Renal cortex interstitium (tissue), 11 donors: ENCODE measurements around the gene AKNAD1. TPM values are rescaled to one million over a fixed set of nuclear protein-coding genes. Genes with fewer than 3 reads are reported as not detected.
A peak's percentile ranks its signal among the peaks of the same experiment; 100 is the strongest.

Source experiments
- DNase-seq, 11 donors: peaks; one replicate each; pipeline ENCODE4 v3.0.0-alpha.2; 2013; ENCODE audit warnings: low read depth in 9 of 11, low spot score in 4 of 11; ENCODE audit errors: extremely low read depth in 1 of 11
- polyA plus RNA-seq, 3 donors: library from polyadenylated mRNA; unstranded; fragments of 120-200 nt; gene quantifications; one replicate each; pipeline ENCODE4 v1.2.1, GENCODE V29; 2013; ENCODE audit not compliant: insufficient read length in 3 of 3

AKNAD1 gene
- polyA plus RNA-seq, 3 donors, result 0.23 TPM; not detected in 2

DNA sequence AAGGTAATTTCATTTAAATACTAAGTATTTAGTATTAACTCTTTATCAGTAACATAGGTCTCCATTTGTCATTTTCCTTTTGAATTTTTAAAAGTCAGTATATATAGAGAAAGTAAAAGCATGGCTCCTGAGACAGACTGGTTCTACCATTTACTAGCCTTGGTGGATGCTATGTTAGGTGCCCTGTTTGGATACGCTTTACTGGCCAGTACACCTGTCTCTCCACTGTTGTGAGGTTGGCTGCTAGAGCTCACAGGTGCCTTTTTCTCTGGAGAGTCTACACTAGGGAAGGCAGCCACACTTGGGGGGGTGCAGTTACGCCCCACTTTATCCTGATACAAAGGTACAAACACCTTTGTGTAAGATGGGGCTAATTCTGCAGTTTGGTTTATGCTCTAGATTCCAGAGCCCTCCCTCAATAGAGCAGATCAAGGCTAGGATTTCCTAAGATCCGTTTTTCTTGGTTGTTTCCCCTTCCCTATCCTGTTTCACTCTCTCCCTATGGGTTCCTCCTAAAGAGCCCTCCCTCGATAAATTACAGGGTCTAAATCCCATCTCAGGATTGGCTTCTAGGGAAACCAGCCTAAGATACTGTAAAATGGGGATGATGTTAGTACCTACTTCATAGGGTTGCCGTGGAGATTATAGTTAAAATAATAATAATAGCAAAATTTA lies 14.3 kb upstream of the AKNAD1 start:
- DNase-seq, result no peak

DNA sequence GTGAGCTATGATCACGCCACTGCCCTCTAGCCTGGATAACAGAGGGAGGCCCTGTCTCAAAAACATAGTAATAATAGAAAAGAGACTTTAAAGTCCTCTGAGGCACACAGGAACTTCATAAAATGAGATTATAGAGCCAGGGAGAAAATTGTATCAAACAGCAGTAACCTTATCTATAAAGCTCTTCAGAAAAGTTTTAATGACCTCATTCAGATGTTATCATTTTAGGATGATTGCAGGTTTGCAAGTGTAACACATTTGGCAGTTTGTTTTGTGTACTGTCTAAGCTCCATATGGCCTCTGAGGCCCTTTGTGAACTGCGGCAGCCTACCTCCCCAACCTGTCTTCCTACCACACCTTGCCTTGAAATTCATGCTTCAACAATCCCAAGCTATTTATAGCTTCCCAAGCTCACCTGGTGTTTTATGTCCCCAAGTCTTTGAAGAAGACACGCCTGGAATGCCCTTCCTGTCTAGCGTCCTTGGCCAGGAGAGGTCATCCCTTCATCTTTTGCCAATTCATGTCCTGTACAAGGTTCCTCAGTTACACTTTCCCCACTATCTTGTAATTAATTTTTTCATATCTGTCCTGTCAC lies 8.5 kb upstream of the AKNAD1 start:
- peak in 1 of 11 donors; percentile 8 for DNase-seq

DNA sequence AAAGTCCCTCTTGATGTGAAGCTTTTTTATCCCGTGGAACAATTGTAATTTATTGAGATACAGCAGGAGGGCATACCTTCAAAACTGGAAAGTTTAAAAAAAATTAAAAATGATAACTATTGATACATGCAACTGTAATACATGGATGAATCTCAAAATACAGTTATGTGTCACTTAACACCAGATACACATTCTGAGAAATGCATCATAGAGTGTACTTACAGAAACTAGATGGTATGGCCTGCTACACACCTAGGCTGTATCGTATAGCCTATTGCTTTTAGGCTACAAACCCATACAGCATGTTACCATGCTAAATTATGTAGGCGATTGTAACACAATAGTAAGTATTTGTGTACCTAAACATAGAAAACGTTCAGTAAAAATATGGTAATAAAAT lies 7.1 kb upstream of the AKNAD1 start:
- DNase-seq, result no peak

DNA sequence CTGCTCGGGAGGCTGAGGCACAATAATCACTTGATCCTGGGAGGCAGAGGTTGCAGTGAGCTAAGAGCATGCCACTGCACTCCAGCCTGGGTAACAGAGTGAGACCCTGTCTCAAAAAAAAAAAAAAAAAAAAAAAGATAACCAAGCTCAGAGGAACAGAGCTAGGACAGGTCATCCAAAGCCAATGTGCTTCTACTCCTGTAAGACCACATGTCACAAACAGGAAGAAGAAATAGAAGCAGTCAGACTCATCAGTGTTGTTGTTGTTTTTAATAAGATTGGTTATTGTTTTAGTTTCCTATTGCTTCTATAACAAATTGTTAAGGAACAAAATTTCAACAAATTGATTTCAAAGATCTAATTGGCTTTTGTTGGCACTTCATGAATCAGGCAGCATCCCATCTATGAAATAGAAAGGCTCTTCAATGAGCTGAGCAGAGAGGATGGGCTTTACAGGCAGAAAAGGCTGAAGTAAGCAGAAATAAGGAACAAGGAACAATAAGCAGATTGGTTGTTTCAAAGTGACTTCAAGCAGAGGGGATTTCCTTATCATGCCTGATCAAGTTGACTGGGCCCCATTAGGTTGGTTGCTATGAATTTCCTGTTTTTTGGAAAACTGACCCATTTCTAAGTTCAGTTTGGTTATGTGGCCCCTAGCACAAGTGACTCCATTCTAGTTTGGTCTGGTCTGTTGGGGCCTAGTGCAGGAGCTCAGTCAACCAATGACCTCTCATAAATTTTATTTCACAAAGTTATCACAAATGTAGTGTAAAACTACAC lies 6.0 kb upstream of the AKNAD1 start:
- no peak for DNase-seq

DNA sequence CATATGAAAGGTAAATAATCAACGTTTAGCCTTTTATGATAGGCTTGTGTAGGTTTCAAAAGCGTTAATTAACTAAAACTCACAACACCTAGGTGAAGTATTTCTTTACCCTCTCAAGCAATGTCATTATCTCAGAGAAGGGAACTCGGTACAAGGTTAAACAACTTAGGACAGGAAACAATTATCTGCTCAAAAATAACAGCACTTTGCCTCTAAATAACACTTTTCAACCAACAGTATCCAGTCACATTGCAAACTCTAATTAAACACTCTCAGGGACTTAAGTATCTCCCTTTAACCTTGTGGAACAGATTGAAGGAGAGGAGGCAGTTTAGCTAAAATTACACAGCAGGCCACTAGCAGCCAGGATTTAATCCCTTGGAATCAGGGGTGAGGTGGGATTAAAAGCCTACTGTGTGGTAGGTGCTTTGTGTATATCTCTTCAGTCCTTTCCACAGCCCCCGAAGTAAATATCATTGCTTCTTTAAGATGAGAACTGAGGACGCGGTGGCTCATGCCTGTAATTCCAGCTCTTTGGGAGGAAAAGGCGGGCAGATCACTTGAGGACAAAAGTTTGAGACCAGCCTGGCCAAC lies 5.2 kb upstream of the AKNAD1 start:
- no peak for DNase-seq

DNA sequence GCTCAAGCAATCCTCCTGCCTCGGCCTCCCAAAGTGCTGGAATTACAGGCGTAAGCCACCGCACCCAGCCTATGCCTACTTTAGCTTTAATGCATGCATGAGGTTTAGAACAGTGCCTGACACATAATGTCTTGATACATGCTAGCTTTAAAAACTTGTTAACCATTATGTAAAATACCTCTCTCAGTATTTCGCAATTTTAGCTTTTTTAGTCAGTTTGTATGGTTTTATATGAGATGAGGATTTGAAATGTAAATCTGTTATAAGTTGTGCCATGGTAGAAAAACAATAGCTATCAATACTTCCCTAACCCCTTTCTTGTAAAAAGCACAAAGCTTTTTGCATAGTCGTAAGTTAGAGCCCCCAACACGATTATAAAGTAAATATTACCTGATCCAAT lies 4.7 kb upstream of the AKNAD1 start:
- DNase-seq, result no peak

DNA sequence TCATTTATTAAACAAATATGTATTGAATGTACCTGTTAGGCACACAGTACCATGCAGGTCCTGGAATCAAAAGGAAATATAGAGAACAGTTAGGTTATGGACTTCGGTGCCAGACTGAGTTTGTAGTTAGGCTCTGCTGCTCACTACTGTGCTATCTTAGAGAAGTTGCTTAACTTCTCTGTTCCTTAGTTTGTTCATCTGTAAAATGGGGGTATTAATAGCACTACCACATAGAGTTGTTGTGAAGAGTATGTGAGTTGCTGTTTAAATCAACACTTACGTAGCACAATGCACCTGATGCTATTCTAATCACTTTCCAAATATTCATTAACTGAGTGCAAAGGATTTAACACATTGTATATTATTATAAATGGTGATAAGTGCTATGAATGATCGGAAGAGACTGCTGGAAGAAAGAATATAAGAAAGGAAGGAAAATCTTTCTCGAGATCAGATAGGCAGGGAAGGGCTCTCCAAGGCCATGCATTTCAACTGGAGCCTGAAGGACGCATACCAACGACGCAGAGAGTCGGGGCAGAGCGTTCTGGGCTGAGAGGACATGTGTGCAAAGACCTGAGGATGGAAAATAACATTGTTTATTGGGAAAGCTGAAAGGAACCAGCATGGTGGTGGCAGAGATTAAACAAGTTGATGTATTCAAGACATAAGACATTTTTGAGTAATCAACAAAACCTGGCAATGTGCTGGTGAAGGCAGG lies 3.5 kb upstream of the AKNAD1 start:
- DNase-seq, result no peak

DNA sequence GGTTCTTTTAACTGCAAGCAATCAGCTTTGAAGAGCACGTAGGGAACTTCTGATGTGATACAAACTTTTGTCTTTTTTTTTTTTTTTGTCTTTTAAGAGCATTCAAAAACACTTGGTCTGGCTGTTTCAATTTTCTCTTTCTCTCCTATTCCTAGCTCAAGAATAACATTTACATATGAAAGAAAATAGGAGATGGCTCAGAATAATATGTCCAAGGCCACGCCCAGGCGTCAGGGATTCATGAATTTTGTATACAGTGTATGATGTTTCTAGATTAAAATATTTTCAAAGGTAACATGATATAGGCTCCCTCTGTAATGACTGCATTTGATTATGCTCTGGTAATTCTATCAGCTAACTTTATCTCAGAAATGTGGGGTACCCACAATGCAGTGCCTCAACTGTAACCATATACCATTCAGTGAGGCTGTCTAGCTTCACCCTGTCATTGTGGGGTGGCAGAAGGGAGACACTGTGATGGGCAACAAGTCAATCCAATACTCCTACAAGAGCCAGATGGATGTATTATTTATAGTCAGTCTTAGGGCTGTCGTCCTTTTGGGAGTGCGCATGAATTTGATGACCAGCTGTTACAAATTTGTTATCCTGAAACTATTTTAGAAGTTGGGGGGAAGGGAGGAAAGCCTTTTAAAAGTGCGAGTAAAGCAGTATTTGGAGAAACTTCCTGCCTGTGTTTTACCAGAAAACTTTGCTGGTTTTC lies 1.5 kb upstream of the AKNAD1 start:
- DNase-seq, result peak in 1 of 11 donors; percentile 8

DNA sequence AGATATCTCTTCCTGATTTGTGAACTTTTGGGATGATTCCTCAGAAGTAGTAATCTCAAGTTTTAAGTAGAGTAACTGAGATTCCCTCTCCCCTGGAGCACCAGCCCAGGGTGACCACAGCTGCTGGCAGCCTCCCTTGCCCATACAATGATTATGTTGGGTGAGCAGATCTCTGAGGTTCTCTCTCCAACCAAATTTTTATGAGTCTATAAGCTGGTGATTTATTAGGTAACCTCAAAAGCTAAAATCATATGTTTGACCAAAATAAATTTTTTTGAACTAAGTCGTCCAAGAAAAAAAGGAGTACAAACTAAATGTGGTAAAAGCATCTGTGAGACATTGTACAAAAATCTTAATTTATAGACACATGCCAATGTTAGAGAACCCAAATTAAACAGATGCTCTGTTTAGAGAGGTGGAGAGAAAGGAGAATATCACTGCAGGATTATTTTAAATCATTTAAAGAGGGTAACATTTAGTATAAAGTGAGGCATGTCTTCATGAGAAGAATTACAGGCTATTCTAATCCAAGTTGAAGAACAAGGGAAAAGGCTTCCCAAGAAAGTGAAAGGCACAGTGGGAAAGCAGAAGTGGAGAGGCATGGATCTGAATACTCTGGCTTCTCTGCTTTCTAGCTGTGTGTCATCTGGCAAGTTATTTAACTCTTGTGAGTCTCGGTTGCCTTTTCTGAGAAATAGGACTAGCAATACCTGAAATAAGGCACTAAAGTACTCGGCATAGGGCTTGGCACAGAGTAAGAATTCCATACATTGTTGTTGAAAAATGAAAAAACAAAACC lies 2.5 kb downstream of the AKNAD1 start:
- DNase-seq, result no peak

DNA sequence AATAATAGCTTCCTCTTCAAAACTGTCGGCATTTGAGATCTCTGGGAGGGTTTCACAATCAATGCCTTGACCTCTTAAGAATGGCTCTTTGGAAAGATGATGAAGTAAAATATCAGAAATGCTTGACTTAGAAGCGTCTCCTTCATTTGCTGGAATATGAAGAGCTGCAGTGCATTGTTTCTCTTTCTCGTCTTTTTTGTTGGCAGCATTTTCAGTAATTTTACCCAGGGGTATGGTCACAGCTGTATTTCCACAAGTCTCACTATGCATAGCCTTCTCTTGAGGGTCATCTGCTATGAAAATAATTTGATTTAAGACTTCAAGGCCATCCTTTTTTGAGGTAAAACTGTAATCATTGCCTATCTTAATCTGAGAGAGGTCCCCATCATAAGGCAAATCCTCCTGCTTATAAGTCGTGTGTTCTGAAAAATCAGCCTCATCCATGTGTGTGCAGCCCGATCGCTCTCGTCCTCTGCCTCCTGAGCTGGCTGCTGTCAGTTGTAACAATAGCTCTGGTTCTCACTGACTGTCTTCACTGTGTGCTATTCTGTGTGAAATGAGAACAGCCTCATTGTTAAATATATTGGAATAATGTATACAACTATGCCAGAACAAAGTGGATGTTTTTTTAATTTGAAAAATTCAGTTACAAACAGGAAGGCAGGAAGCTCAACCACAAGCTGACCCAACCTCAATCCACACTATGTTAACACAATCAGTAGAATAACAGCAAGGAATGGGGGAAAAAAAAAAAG lies 4.5 kb downstream of the AKNAD1 start:
- DNase-seq, result no peak

DNA sequence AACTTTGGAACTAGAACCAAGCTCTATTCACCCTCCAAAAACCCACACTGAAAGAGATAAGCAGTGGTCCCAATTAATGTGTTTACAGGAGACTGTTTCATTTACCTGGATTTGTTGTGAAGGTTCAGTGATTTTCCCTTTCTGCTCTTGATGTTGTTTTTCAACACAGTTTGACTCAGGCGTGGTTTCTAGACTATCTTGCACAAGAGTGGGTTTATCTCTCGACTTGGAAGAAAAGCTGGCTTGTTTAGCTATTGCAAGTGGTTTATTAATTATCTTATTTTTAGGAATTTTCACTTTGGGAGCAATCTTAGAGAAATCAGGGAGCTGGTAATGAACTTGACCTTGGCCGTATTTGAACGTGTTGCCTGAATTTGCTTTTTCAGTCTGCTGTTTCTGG lies 5.3 kb downstream of the AKNAD1 start:
- no peak for DNase-seq

DNA sequence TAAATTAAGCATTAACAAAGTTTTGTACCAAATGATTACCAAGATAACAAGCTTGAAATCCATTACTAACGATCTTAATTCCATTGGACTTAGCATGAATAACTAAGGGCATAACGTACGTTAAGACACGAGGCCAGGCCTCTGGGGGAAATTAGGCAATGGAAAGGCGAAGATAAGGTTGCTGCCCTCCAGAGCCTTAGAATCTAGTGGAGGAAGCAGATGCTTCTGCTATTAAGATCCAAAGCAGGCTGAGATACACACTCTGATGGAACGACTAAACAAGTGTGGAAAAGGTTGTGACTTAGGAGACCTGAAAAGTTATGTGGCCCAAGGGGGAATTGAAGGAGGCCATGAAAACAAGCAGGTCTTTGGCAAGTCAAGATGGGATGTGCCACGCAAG lies 6.0 kb downstream of the AKNAD1 start:
- DNase-seq, result no peak

DNA sequence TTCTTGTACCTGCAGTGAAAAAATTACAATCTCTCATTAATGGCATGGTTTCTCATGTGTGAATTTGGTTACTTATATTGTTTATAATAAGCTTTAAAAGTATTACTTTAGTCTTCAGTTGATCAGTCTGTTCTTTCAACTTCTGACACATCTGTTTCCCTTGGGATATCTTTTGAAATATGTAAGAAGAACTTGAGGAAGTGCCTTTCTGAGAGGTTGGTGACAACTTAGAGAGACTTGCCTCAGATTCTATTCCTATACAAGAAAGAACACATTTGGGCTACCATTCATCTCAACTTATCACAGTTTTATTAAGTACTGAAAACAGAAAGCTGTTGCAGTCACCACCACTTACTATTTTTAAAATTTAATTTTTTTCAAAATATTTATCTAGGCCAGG lies 8.1 kb downstream of the AKNAD1 start:
- DNase-seq, result no peak

DNA sequence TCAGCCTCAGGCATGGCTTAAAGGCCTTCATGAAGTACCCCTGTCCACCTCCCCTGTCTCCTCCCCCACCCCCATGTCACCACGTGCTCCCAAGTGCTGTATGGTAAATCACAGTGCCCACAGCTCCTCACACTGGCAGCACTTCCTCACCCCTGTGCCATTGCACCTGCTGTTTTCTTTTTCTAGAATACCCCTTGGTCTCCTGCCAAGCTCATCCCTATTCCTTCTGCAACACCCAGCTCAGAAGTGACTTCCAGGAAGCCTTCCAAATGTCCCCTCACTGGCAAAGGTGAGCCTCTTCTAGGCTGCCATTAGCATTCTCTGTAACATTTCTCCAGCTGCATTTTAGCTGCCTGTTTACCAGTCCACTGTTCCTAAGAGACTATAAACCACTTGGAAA lies 9.4 kb downstream of the AKNAD1 start:
- no peak for DNase-seq

DNA sequence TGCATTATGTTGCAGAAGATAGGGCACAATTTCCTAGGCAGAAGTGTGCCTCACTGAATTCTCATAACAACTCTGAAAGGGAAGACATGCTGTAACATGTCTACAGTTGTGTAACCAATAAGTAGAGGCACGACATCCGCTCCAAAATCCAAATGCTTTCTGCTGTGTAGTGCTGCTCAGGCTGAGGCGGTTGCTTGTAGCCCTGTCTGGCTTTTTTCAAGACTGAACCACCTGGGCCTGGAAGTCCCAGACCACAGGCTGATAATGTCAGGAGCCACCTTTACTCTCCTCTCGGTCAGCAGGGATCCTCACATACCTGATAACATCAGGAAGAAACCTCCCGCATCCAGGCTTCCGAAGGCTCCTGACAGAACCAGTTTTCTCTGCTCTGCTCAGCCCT lies 10.9 kb downstream of the AKNAD1 start:
- no peak for DNase-seq

DNA sequence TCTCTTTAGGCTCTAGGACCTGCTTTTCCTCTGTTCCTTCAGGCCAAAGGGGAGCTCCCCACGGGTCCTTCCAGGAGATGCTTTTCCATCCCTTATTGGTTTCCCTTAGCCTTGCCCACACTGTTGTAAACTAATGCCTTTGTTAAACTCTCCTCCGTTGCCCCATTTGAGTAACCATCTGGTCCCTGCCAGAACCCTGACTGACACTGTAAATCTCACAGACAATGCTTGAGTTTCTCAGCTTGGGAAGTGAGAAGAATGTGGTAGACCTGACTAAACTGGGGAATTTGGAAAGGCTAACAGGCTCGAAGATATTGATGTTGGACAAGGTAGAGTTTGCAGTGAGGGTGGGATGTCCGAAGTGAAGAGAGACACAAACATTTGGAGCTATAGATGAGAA lies 11.4 kb downstream of the AKNAD1 start:
- DNase-seq, result no peak

DNA sequence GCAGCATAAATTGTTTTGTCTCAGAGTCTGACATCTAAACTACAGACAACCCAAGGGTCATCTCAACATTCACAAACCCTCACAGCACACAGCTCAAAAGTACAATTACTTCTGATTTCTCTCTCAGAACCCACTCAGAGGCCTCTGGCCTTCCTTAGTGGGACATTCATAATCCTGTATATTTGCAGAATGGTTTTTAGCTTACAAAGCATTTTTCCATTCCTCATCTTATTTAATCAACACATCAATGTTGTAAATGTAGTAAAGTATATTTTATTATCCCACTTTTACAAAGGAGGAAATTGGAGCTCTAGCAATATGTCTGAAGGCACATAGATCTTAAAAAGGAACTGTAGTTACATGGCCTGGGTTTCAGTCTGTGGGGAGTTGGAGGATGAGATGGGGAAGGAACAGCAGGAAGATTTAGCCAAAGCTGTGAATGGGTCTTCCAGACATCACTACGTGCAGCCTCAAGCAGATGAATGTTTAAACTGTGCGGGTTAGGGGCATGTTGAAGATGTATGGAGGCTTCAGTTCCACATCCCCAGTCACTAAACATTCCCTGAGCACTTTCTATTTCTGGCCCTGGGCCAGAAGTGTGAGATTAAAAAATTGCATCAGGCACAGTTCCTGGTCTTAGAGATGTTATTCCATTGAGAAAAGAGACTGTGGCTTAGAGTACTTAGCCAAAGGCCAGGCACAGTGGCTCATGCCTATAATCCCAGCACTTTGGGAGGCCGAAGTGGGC lies 13.3 kb downstream of the AKNAD1 start:
- DNase-seq, result no peak
